Pulmonary artery endothelial cell (primary cell): ENCODE data around the gene SPSB1. TPM values are rescaled to one million over a fixed set of nuclear protein-coding genes. Genes with fewer than 3 reads are reported as not detected.

ENCODE experiments used
- DNase-seq: peaks from one replicate; pipeline ENCODE4 v3.0.0-alpha.2; 2011; ENCODE audit warnings: low read depth, low spot score
- total RNA-seq: library from RNA; depleted of rRNA; stranded (reverse); fragments of >200 nt; gene quantifications from 2 replicates; pipeline ENCODE4 v1.2.3, GENCODE V29; 2014

SPSB1 gene
- total RNA-seq, 1 donor from 2014 or later: 18.9 TPM

- DNase-seq: no peak
Measured at GRCh38 chr1:9258629-9259028, 34.1 kb upstream of the SPSB1 start.

- DNase-seq: no peak
Measured at GRCh38 chr1:9260059-9260766, 32.5 kb upstream of the SPSB1 start.

GRCh38 chr1:9261496-9261895 lies 31.2 kb upstream of the SPSB1 start:
- no peak for DNase-seq

GRCh38 chr1:9262096-9262986 lies 30.4 kb upstream of the SPSB1 start:
- DNase-seq: no peak

- DNase-seq: no peak
Measured at GRCh38 chr1:9263276-9263855, 29.3 kb upstream of the SPSB1 start.

GRCh38 chr1:9263984-9264872 lies 28.5 kb upstream of the SPSB1 start:
- DNase-seq: no peak

GRCh38 chr1:9265037-9265436 lies 27.7 kb upstream of the SPSB1 start:
- no peak for DNase-seq

GRCh38 chr1:9265968-9266367 lies 26.7 kb upstream of the SPSB1 start:
- DNase-seq: no peak

GRCh38 chr1:9267352-9267686 lies 25.4 kb upstream of the SPSB1 start:
- no peak for DNase-seq

GRCh38 chr1:9267827-9268581 lies 24.7 kb upstream of the SPSB1 start:
- DNase-seq: no peak

- no peak for DNase-seq
Measured at GRCh38 chr1:9269078-9269501, 23.6 kb upstream of the SPSB1 start.

GRCh38 chr1:9269721-9270120 lies 23.0 kb upstream of the SPSB1 start:
- no peak for DNase-seq

GRCh38 chr1:9270290-9270883 lies 22.3 kb upstream of the SPSB1 start:
- no peak for DNase-seq

- DNase-seq: no peak
Measured at GRCh38 chr1:9271283-9271682, 21.4 kb upstream of the SPSB1 start.

- DNase-seq: no peak
Measured at GRCh38 chr1:9271861-9272595, 20.7 kb upstream of the SPSB1 start.

- no peak for DNase-seq
Measured at GRCh38 chr1:9273177-9273576, 19.5 kb upstream of the SPSB1 start.

GRCh38 chr1:9275161-9275560 lies 17.5 kb upstream of the SPSB1 start:
- DNase-seq: no peak

GRCh38 chr1:9275567-9276034 lies 17.1 kb upstream of the SPSB1 start:
- no peak for DNase-seq

GRCh38 chr1:9278116-9278515 lies 14.6 kb upstream of the SPSB1 start:
- no peak for DNase-seq
